Measurements from ENCODE around the gene HLA-DPA1.

Gene HLA-DPA1

DNA sequence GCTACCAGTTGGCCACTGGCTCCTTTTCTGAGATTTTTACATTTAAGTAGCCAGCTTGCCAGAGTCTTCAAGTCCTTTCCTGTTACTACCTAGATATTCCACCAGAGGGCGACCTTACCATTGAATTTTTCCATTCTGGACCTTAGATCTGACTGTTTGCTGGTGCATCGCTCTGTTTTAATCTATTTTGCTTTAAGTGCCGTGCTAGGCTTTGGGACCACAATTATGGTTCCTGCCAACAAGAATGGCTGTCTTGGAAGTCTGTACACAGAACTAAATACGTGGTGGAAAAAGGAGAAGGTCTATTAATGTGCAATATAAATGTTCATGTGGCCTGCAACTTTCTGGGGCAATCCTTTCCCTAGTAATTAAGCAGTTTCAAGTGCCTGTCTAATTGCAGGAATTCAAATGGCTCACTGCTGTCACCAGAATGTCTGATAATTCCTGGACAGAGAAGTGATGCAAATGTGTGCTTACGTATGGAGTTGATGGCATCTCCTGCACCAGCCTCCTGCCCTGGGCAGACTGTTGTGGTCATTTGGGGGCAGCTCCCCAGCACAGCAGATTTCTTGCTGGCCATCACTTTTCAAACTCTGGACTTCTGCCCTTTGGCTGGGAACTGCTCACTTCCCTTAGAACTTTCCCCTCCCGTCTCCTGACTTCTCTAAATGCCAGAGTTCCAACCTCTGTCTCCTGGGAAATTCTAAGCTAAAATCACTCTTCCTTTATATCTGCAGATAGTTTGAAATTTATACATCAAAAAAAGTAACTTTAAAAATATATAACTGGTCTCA, 58.4 kb downstream of the HLA-DPA1 start:
- peak; percentile 40 for DNase-seq

Data from DMS79 (cell line).